Astrocyte (in vitro differentiated cells and primary cell): ENCODE measurements around the gene HCRTR1. TPM values are rescaled to one million over a fixed set of nuclear protein-coding genes. Genes with fewer than 3 reads are reported as not detected.

Source experiments
- DNase-seq: peaks from one replicate; pipeline ENCODE4 v3.0.0-alpha.2; 2010; ENCODE audit warnings: low read depth
- FAIRE-seq: peaks from 2 replicates; lab custom pipeline; 2011; peaks lifted over from hg19 to GRCh38; lab: Jason Lieb, UNC
- H2AFZ ChIP-seq: 2 replicates; pipeline ENCODE4 v1.6.0; 2012; ENCODE audit warnings: low read depth, low read length, inconsistent platforms
- H3K27ac ChIP-seq: 2 replicates; pipeline ENCODE4 v1.5.1; 2011; ENCODE audit warnings: low read depth, low read length, inconsistent platforms
- H3K27me3 ChIP-seq: 2 replicates; pipeline ENCODE4 v1.6.0; 2011; ENCODE audit warnings: low read length, inconsistent platforms; ENCODE audit not compliant: insufficient read depth
- H3K36me3 ChIP-seq: 2 replicates; pipeline ENCODE4 v1.5.1; 2011; ENCODE audit warnings: low read length, inconsistent platforms; ENCODE audit not compliant: insufficient read depth
- H3K4me1 ChIP-seq: 2 replicates; pipeline ENCODE4 v1.5.1; 2011; ENCODE audit warnings: low read length, inconsistent platforms; ENCODE audit not compliant: insufficient read depth
- H3K4me2 ChIP-seq: 2 replicates; pipeline ENCODE4 v1.6.0; 2012; ENCODE audit warnings: low read length, inconsistent platforms
- H3K4me3 ChIP-seq: 2 replicates; pipeline ENCODE4 v1.5.1; 2011; ENCODE audit warnings: low read depth, mild to moderate bottlenecking, low read length, inconsistent platforms; ENCODE audit not compliant: insufficient read depth
- H3K79me2 ChIP-seq: 2 replicates; pipeline ENCODE4 v1.6.0; 2012; ENCODE audit warnings: mild to moderate bottlenecking, low read length, inconsistent platforms; ENCODE audit not compliant: insufficient read depth
- H3K9ac ChIP-seq: 2 replicates; pipeline ENCODE4 v1.6.0; 2012; ENCODE audit warnings: mild to moderate bottlenecking, low read length, inconsistent platforms
- H3K9me3 ChIP-seq: 2 replicates; pipeline ENCODE4 v1.5.1; 2012; ENCODE audit warnings: low read depth, mild to moderate bottlenecking, low read length, inconsistent platforms; ENCODE audit not compliant: insufficient read depth
- H4K20me1 ChIP-seq: 2 replicates; pipeline ENCODE4 v1.6.0; 2012; ENCODE audit warnings: low read length, inconsistent platforms; ENCODE audit not compliant: insufficient read depth
- H3K27ac Mint-ChIP-seq: one replicate; pipeline ENCODE4 v1.8.0; 2021; ENCODE audit warnings: mild to moderate bottlenecking, mixed read lengths; ENCODE audit not compliant: unreplicated experiment
- H3K27me3 Mint-ChIP-seq: one replicate; pipeline ENCODE4 v1.8.0; 2021; ENCODE audit warnings: low read depth, mixed read lengths; ENCODE audit not compliant: unreplicated experiment
- H3K36me3 Mint-ChIP-seq: one replicate; pipeline ENCODE4 v1.8.0; 2021; ENCODE audit warnings: low read depth, mixed read lengths; ENCODE audit not compliant: unreplicated experiment
- H3K4me1 Mint-ChIP-seq: one replicate; pipeline ENCODE4 v1.8.0; 2021; ENCODE audit warnings: low read depth, mixed read lengths; ENCODE audit not compliant: unreplicated experiment
- H3K4me3 Mint-ChIP-seq: one replicate; pipeline ENCODE4 v1.8.0; 2021; ENCODE audit warnings: mild to moderate bottlenecking, moderate library complexity, mixed read lengths; ENCODE audit not compliant: unreplicated experiment
- H3K9me3 Mint-ChIP-seq: one replicate; pipeline ENCODE4 v1.8.0; 2021; ENCODE audit warnings: mild to moderate bottlenecking, mixed read lengths; ENCODE audit not compliant: unreplicated experiment
- EZH2 ChIP-seq: IDR thresholded peaks from 2 replicates; pipeline ENCODE4 v1.6.1; 2012; ENCODE audit warnings: mild to moderate bottlenecking, low read length, inconsistent platforms; ENCODE audit not compliant: insufficient read depth
- total RNA-seq: library from RNA; stranded (reverse); gene quantifications from 2 replicates; pipeline ENCODE4 v1.2.1, GENCODE V29; 2021
- TF ChIP-seq, protein P1 (sequence below): IDR thresholded peaks from 2 replicates; pipeline ENCODE4 v1.5.1; 2011; ENCODE audit warnings: low read depth, mild to moderate bottlenecking, inconsistent platforms, low read length, moderate library complexity; ENCODE audit not compliant: insufficient read depth

The HCRTR1 gene
- total RNA-seq, 1 donor from 2014 or later: not detected

- Mint-ChIP-seq H3K9me3 (peaks cover 2% of the 10 kb centered on the region), H3K27ac (no peak overlapping the region), H3K27me3 (peaks cover 2% of the 10 kb centered on the region), H3K4me3 (no peak overlapping the region), H3K4me1 (peaks cover 10% of the 10 kb centered on the region), H3K36me3 (peaks cover 13% of the 10 kb centered on the region)
- Histone ChIP-seq H4K20me1 (no peaks in the 10 kb centered on the region), H3K79me2 (peaks cover 8% of the 10 kb centered on the region), H3K27me3 (no peaks in the 10 kb centered on the region), H3K36me3 (peaks cover 4% of the 10 kb centered on the region), H3K9me3 (no peaks in the 10 kb centered on the region), H3K27ac (no peak overlapping the region), H3K4me3 (no peak overlapping the region), H2AFZ (no peak overlapping the region), H3K9ac (no peak overlapping the region), H3K4me1 (peaks cover 19% of the 10 kb centered on the region), H3K4me2 (no peak overlapping the region)
- DNase-seq: peak; percentile 16
- TF ChIP-seq EZH2: no peak
- TF ChIP-seq, protein P1, sequence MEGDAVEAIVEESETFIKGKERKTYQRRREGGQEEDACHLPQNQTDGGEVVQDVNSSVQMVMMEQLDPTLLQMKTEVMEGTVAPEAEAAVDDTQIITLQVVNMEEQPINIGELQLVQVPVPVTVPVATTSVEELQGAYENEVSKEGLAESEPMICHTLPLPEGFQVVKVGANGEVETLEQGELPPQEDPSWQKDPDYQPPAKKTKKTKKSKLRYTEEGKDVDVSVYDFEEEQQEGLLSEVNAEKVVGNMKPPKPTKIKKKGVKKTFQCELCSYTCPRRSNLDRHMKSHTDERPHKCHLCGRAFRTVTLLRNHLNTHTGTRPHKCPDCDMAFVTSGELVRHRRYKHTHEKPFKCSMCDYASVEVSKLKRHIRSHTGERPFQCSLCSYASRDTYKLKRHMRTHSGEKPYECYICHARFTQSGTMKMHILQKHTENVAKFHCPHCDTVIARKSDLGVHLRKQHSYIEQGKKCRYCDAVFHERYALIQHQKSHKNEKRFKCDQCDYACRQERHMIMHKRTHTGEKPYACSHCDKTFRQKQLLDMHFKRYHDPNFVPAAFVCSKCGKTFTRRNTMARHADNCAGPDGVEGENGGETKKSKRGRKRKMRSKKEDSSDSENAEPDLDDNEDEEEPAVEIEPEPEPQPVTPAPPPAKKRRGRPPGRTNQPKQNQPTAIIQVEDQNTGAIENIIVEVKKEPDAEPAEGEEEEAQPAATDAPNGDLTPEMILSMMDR: no peak
- FAIRE-seq: no peak
Measured at GRCh38 chr1:31648641-31649357, 31.3 kb downstream of the HCRTR1 start.

DNA sequence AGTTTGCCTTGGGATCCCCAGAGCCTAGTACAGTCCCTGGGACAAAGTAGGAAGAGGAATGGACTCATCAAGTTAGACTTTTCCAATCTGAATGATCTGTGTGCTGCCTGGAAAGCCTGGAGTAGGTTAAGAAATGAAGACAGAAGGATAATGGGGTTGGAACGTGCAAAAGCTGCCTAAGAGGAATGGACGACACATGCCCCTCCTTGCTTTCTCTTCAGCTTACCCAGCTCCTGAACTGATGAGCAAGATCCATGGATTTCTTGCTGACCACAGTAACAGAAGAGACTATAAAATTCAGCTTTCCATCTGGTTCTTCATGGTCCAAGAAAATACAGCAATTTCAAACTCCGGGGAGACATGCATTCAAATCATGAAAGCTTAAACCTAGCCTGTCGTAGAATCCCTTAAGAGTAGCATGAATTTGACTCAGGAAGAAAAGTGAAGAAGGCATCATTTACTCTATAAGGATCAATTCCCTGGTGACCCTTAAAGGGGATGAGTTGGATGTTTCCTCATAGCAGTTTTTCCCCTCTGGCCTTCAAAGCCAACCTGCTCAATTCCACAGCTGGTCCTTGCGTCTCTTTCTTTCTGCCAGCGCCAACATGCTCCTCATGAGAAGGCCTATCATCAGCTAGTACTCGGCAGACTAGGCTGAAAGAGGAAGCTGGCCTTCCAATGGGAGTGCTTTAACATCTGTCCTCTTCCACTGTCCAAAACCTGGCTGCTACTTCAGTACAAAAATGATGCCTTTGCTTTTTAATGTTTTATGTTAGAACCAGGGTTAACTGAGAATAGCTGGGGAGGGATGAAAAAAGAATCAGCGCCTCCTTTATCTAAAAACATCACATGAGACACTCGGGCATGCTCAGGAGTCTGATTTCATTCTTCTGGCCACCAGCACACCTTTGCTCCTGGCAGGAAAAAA is 32.9 kb downstream of the HCRTR1 start:
- H3K36me3 ChIP-seq: peaks cover 4% of the 10 kb centered on the region
- peaks cover 18% of the 10 kb centered on the region for H3K36me3 Mint-ChIP-seq
- H3K27me3 ChIP-seq: no peaks in the 10 kb centered on the region
- no peaks in the 10 kb centered on the region for H3K79me2 ChIP-seq
- TF ChIP-seq, protein P1: no peak
- TF ChIP-seq EZH2: no peak
- H3K4me1 ChIP-seq: peaks cover 12% of the 10 kb centered on the region
- no peak overlapping the region for H3K9ac ChIP-seq
- H3K4me2 ChIP-seq: no peak overlapping the region
- H3K27ac Mint-ChIP-seq: no peak overlapping the region
- peaks cover 2% of the 10 kb centered on the region for H3K9me3 Mint-ChIP-seq
- no peak overlapping the region for H2AFZ ChIP-seq
- H3K27ac ChIP-seq: no peak overlapping the region
- DNase-seq (peak; percentile 19), FAIRE-seq (no peak)
- H4K20me1 ChIP-seq: no peaks in the 10 kb centered on the region
- H3K4me3 Mint-ChIP-seq: no peak overlapping the region
- H3K4me1 Mint-ChIP-seq: peaks cover 8% of the 10 kb centered on the region
- peaks cover 7% of the 10 kb centered on the region for H3K27me3 Mint-ChIP-seq
- H3K9me3 ChIP-seq: no peaks in the 10 kb centered on the region
- no peak overlapping the region for H3K4me3 ChIP-seq
